B cell (primary cell): Measurements from ENCODE around the gene MRPL47. TPM values are rescaled to one million over a fixed set of nuclear protein-coding genes. Genes with fewer than 3 reads are reported as not detected.

Source experiments
- ATAC-seq: fragments of 200-7000 bp; cut with Tn5 transposase; one replicate; pipeline ENCODE4 v1.10.0; 2021; ENCODE audit warnings: low read depth, mild to moderate bottlenecking, moderate number of reproducible peaks, moderate library complexity
- CTCF ChIA-PET: fragments of 350-600 bp; sonication (Branson Sonifier 250); formaldehyde crosslinking; loops from one replicate; lab custom pipeline; 2021; ENCODE audit warnings: antibody characterized with exemption, inconsistent platforms; lab: Charles Lee
- POLR2A ChIA-PET: fragments of 350-600 bp; sonication (Branson Sonifier 250); formaldehyde crosslinking; loops from one replicate; lab custom pipeline; 2021; ENCODE audit warnings: antibody characterized with exemption; lab: Charles Lee
- DNase-seq: peaks from one replicate; pipeline ENCODE4 v3.0.0; 2013
- H2AFZ ChIP-seq: 2 replicates; pipeline ENCODE4 v1.6.1; 2012; ENCODE audit warnings: mild to moderate bottlenecking, low read depth, low read length; ENCODE audit not compliant: insufficient read depth, poor library complexity, severe bottlenecking
- H3K27ac ChIP-seq, 2 donors: 1 replicate in 1 of 2; 2 replicates in 1 of 2; pipeline ENCODE4 v1.5.1; 2012 to 2013; ENCODE audit warnings: low read length in 2 of 2, mild to moderate bottlenecking in 2 of 2, moderate library complexity in 1 of 2
- H3K27me3 ChIP-seq, 4 experiments: fragments of 200-600 bp in 1 of 4; sonication (generic) in 1 of 4; replicated peaks in 1 of 4; 1 replicate in 2 of 4; 2 replicates in 2 of 4; pipeline versions ENCODE4 v1.6.1 to v1.7.0; 2013 to 2016; ENCODE audit warnings: low read length in 3 of 4, mild to moderate bottlenecking in 2 of 4, mixed read lengths in 1 of 4, moderate library complexity in 1 of 4; ENCODE audit not compliant: insufficient read depth in 4 of 4, control insufficient read depth in 3 of 4; ENCODE audit errors: control extremely low read depth in 1 of 4
- H3K36me3 ChIP-seq, 2 experiments: replicated peaks in 1 of 2; 1 replicate in 1 of 2; 2 replicates in 1 of 2; pipeline versions ENCODE4 v1.6.1 to v1.7.1; 2013; ENCODE audit warnings: low read length in 1 of 2; ENCODE audit not compliant: insufficient read depth in 2 of 2, control insufficient read depth in 1 of 2; ENCODE audit errors: control extremely low read depth in 1 of 2, extremely low read depth in 1 of 2
- H3K4me1 ChIP-seq, 2 donors: fragments of 200-600 bp in 1 of 2; sonication (generic) in 1 of 2; 1 replicate in 1 of 2; 2 replicates in 1 of 2; pipeline versions ENCODE4 v1.5.1 to v1.6.1; 2013 to 2017; ENCODE audit warnings: low read length in 2 of 2; ENCODE audit not compliant: control insufficient read depth in 2 of 2, insufficient read depth in 2 of 2
- H3K4me2 ChIP-seq: replicated peaks from 2 replicates; pipeline ENCODE3; 2012; ENCODE audit warnings: mild to moderate bottlenecking, low read depth, low read length; ENCODE audit not compliant: poor library complexity, severe bottlenecking
- H3K4me3 ChIP-seq, 5 experiments: fragments of 200-600 bp in 1 of 5; sonication (generic) in 1 of 5; 1 replicate in 3 of 5; 2 replicates in 2 of 5; pipeline versions ENCODE4 v1.5.1 to v1.7.0; 2011 to 2016; ENCODE audit warnings: low read length in 4 of 5, mild to moderate bottlenecking in 4 of 5, low read depth in 2 of 5, control low read depth in 1 of 5, moderate library complexity in 1 of 5; ENCODE audit not compliant: insufficient read depth in 1 of 5; ENCODE audit errors: control extremely low read depth in 1 of 5, extremely low read depth in 1 of 5
- H3K79me2 ChIP-seq: fragments of 200-600 bp; sonication (generic); one replicate; pipeline ENCODE4 v1.6.0; 2016; ENCODE audit warnings: low read length; ENCODE audit not compliant: control insufficient read depth, insufficient read depth
- H3K9ac ChIP-seq: fragments of 200-600 bp; sonication (generic); 2 replicates; pipeline ENCODE4 v1.6.1; 2017; ENCODE audit warnings: mild to moderate bottlenecking, low read length, moderate library complexity
- H3K9me3 ChIP-seq, 3 donors: one replicate each; pipeline versions ENCODE4 v1.6.1 to v1.7.1; 2013; ENCODE audit warnings: low read length in 2 of 3; ENCODE audit not compliant: control insufficient read depth in 2 of 3, insufficient read depth in 1 of 3; ENCODE audit errors: control extremely low read depth in 1 of 3
- H4K20me1 ChIP-seq: 2 replicates; pipeline ENCODE4 v1.6.0; 2012; ENCODE audit warnings: mild to moderate bottlenecking, low read length; ENCODE audit not compliant: insufficient read depth, control insufficient read depth, poor library complexity, severe bottlenecking
- H3K27ac Mint-ChIP-seq: one replicate; pipeline ENCODE4 v1.8.0; 2021; ENCODE audit warnings: mixed read lengths
- H3K27me3 Mint-ChIP-seq: one replicate; pipeline ENCODE4 v1.8.0; 2021; ENCODE audit warnings: mixed read lengths
- H3K4me1 Mint-ChIP-seq: one replicate; pipeline ENCODE4 v1.8.0; 2021; ENCODE audit warnings: mixed read lengths
- H3K4me3 Mint-ChIP-seq: one replicate; pipeline ENCODE4 v1.8.0; 2021; ENCODE audit warnings: mixed read lengths
- H3K9me3 Mint-ChIP-seq: one replicate; pipeline ENCODE4 v1.8.0; 2022; ENCODE audit warnings: mixed read lengths; ENCODE audit not compliant: insufficient read depth
- EZH2 ChIP-seq: IDR thresholded peaks from 2 replicates; pipeline ENCODE4 v1.6.1; 2012; ENCODE audit warnings: borderline replicate concordance, low read depth, mild to moderate bottlenecking, moderate library complexity, low read length; ENCODE audit not compliant: insufficient read depth, poor library complexity, severe bottlenecking
- WGBS: methylation state at CpG from one replicate; pipeline ENCODE4 v1.1.5; 2013; ENCODE audit warnings: missing lambda C conversion rate; ENCODE audit not compliant: insufficient coverage; 5-methylcytosine and 5-hydroxymethylcytosine counted together
- intact Hi-C: fragments of 100-400 bp; cut with micrococcal nuclease; formaldehyde crosslinking; loops from one replicate; pipeline ENCODE4 v1.10.0; 2022
- polyA plus RNA-seq: library from polyadenylated mRNA; depleted of rRNA; stranded (reverse); fragments of >200 nt; gene quantifications from 2 replicates; pipeline ENCODE4 v1.2.3, GENCODE V29; 2012
- total RNA-seq, 2 donors: library from RNA; stranded (reverse); fragments of 120-200 nt in 1 of 2; gene quantifications; 1 replicate in 1 of 2; 2 replicates in 1 of 2; pipeline versions ENCODE4 v1.2.3 to v1.2.4, GENCODE V29; 2013 to 2022
- TF ChIP-seq, protein P1 (sequence below): fragments of 200-600 bp; IDR thresholded peaks from one replicate; pipeline ENCODE4 v1.8.0; 2022; ENCODE audit warnings: antibody characterized with exemption, mild to moderate bottlenecking

Gene MRPL47
- total and polyA plus RNA-seq, 2 donors (not counting 1 experiment from before 2014, with no cell fraction given): 7.5 to 22.0 TPM

DNA sequence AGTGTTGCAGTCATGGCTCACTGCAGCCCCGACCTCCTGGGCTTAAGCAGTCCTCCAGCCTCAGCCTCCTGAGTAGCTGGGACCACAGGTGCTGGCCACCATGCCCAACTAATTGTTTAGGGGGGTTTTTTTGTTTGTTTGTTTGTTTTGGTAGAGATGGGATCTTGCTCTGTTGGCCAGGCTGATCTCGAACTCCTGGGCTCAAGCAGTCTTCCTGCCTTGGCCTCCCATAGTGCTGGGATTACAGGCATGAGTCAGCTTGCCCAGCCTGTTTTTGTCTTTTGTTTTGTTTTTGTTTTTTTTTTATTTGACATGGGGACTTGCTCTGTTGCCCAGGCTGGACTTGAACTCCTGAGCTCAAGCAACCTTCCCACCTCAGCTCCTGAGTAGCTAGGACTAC, 17.6 kb upstream of the MRPL47 start:
- H3K27ac Mint-ChIP-seq: no peak overlapping the region

DNA sequence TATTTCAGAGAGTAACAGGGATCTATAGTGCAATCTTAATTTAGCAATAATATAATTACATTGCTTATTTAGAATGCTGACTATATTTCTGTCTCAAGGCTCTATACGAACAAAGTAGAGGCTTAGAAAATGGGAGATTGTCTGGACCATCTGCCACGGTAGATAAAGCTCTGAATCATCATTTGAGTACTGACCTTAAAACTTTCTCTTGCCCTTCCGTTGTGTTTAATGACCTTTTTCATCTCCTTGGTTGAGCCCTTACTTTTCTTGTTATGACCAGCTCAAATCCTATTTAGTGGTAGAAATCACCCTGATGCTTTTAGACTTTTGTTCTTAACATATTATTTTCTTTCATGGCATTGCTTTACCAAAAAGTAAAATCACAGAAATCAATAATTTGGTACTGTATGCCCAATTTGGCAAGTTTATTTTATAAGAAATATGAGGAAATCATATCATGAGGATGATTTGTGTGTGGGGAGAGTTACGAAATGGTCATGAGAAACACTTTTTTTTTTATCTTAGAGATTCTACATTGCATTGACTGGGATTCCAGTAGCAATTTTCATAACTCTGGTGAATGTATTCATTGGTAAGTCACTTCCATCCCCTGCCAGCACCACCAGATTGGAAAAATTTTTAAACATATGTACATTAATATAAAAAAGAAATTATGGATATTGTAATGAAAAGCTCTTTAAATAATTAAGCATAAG, 11.2 kb upstream of the MRPL47 start:
- DNase-seq (no peak), ATAC-seq (no peak)
- Histone ChIP-seq H3K27ac (no peak overlapping the region), H3K9me3 (no peaks in the 10 kb centered on the region), H3K9ac (no peak overlapping the region), H3K4me2 (no peak overlapping the region), H3K79me2 (peaks cover 32% of the 10 kb centered on the region), H3K36me3 (peaks cover 3 to 15% of the 10 kb centered on the region in 2 experiments), H2AFZ (no peak overlapping the region), H3K4me1 (no peaks in the 10 kb centered on the region), H4K20me1 (no peaks in the 10 kb centered on the region), H3K27me3 (no peaks in the 10 kb centered on the region), H3K4me3 (no peak overlapping the region)
- ChIA-PET CTCF (no interaction called here), POLR2A (no interaction called here)
- intact Hi-C loops: no loop called here
- H3K9me3 Mint-ChIP-seq: no peaks in the 10 kb centered on the region
- H3K4me3 Mint-ChIP-seq: no peak overlapping the region
- no peak for TF ChIP-seq EZH2
- TF ChIP-seq, protein P1, sequence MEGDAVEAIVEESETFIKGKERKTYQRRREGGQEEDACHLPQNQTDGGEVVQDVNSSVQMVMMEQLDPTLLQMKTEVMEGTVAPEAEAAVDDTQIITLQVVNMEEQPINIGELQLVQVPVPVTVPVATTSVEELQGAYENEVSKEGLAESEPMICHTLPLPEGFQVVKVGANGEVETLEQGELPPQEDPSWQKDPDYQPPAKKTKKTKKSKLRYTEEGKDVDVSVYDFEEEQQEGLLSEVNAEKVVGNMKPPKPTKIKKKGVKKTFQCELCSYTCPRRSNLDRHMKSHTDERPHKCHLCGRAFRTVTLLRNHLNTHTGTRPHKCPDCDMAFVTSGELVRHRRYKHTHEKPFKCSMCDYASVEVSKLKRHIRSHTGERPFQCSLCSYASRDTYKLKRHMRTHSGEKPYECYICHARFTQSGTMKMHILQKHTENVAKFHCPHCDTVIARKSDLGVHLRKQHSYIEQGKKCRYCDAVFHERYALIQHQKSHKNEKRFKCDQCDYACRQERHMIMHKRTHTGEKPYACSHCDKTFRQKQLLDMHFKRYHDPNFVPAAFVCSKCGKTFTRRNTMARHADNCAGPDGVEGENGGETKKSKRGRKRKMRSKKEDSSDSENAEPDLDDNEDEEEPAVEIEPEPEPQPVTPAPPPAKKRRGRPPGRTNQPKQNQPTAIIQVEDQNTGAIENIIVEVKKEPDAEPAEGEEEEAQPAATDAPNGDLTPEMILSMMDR: no peak
- WGBS: 100% methylated on average over 1 of the region's 4 CpGs
- H3K27me3 Mint-ChIP-seq: no peaks in the 10 kb centered on the region
- H3K4me1 Mint-ChIP-seq: peaks cover 6% of the 10 kb centered on the region
- no peak overlapping the region for H3K27ac Mint-ChIP-seq

More for the DNA sequence above, 17.6 kb upstream of the MRPL47 start:
- Histone ChIP-seq H3K36me3 (peaks cover 14 to 52% of the 10 kb centered on the region in 2 experiments), H3K27ac (no peak overlapping the region), H3K4me2 (no peak overlapping the region), H3K4me1 (no peaks in the 10 kb centered on the region), H3K4me3 (no peak overlapping the region), H2AFZ (no peak overlapping the region), H4K20me1 (no peaks in the 10 kb centered on the region), H3K9ac (no peak overlapping the region), H3K9me3 (no peaks in the 10 kb centered on the region), H3K79me2 (peaks cover 12% of the 10 kb centered on the region), H3K27me3 (no peaks in the 10 kb centered on the region)
- no peaks in the 10 kb centered on the region for H3K27me3 Mint-ChIP-seq
- H3K9me3 Mint-ChIP-seq: no peaks in the 10 kb centered on the region
- no peak for DNase-seq
- no peak for ATAC-seq
- WGBS: 90% methylated on average over 2 of the region's 2 CpGs
- no peak overlapping the region for H3K4me3 Mint-ChIP-seq
- no peaks in the 10 kb centered on the region for H3K4me1 Mint-ChIP-seq
- ChIA-PET CTCF (interaction anchor here (0.6 kb wide), 1 partner anchor 209 kb away, joined by 3 read pairs; no protein-coding TSS in a partner anchor), POLR2A (interaction anchor here (0.7 kb wide), 1 partner anchor 388 kb away, joined by 3 read pairs; no protein-coding TSS in a partner anchor)
- intact Hi-C loops: no loop called here
- TF ChIP-seq EZH2: no peak
- TF ChIP-seq, protein P1: no peak
